Lung (tissue), 12 donors: Measurements from ENCODE around the gene SAG. TPM values are rescaled to one million over a fixed set of nuclear protein-coding genes. Genes with fewer than 3 reads are reported as not detected.

ENCODE experiments used
- ATAC-seq: fragments of 200-7000 bp; cut with Tn5 transposase; one replicate; pipeline ENCODE4 v1.9.1; 2020; ENCODE audit warnings: moderate number of reproducible peaks; ENCODE audit not compliant: insufficient read depth, low FRiP score
- DNase-seq, 3 donors: peaks; one replicate each; pipeline ENCODE4 v3.0.0-alpha.2; 2013 to 2017
- H3K27ac ChIP-seq, 2 donors: one replicate each; pipeline ENCODE4 v1.5.1; 2013; ENCODE audit warnings: mild to moderate bottlenecking in 2 of 2, moderate library complexity in 2 of 2, control low read depth in 1 of 2, inconsistent platforms in 1 of 2, low read depth in 1 of 2, low read length in 1 of 2
- H3K27me3 ChIP-seq, 3 donors: one replicate each; pipeline ENCODE4 v1.5.1; 2013; ENCODE audit warnings: low read length in 2 of 3; ENCODE audit not compliant: control insufficient read depth in 3 of 3, insufficient read depth in 3 of 3
- H3K36me3 ChIP-seq, 4 donors: one replicate each; pipeline ENCODE4 v1.5.1; 2013; ENCODE audit warnings: low read length in 4 of 4, mild to moderate bottlenecking in 1 of 4, moderate library complexity in 1 of 4; ENCODE audit not compliant: control insufficient read depth in 4 of 4, insufficient read depth in 4 of 4
- H3K4me1 ChIP-seq, 5 donors: one replicate each; pipeline ENCODE4 v1.5.1; 2013; ENCODE audit warnings: low read length in 5 of 5, mild to moderate bottlenecking in 2 of 5, moderate library complexity in 1 of 5; ENCODE audit not compliant: control insufficient read depth in 5 of 5, insufficient read depth in 5 of 5
- H3K4me3 ChIP-seq: one replicate; pipeline ENCODE4 v1.5.1; 2013; ENCODE audit warnings: mild to moderate bottlenecking, control low read depth, moderate library complexity
- H3K9ac ChIP-seq, 2 donors: one replicate each; pipeline ENCODE4 v1.5.1; 2013; ENCODE audit warnings: low read length in 2 of 2, control low read depth in 1 of 2; ENCODE audit not compliant: insufficient read depth in 1 of 2
- H3K9me3 ChIP-seq, 4 donors: one replicate each; pipeline ENCODE4 v1.5.1; 2013; ENCODE audit warnings: low read length in 3 of 4, mild to moderate bottlenecking in 1 of 4, moderate library complexity in 1 of 4; ENCODE audit not compliant: control insufficient read depth in 4 of 4, insufficient read depth in 3 of 4
- WGBS, 2 donors: extraction: QIAGEN DNeasy Blood & Tissue Kit; methylation state at CpG; one replicate each; pipeline ENCODE4 v1.1.7; 2013; 5-methylcytosine and 5-hydroxymethylcytosine counted together
- polyA plus RNA-seq, 2 donors: library from polyadenylated mRNA; stranded (reverse); fragments of 200-250 nt; gene quantifications; one replicate each; pipeline ENCODE4 v1.2.1, GENCODE V29; 2013
- total RNA-seq, 2 donors: library from RNA; depleted of rRNA in 1 of 2; stranded (reverse); fragments of >200 nt in 1 of 2; gene quantifications; one replicate each; pipeline ENCODE4 v1.2.1, GENCODE V29; 2014 to 2021
- TF ChIP-seq, protein P1 (sequence below): IDR thresholded peaks from 2 replicates; pipeline ENCODE4 v1.5.1; 2012; ENCODE audit warnings: mild to moderate bottlenecking; ENCODE audit errors: control extremely low read depth, extremely low read depth
- donor health status: control.
- donor health status: control.
- donor health status: Bipolar disorder and iron deficiency.
- donor health status: healthy.
- donor health status: DM: yes; HTN: yes; CAD: no.

Gene SAG
- total and polyA plus RNA-seq, 4 donors, result 0.03 to 0.46 (median 0.22) TPM; not detected in 1

DNA sequence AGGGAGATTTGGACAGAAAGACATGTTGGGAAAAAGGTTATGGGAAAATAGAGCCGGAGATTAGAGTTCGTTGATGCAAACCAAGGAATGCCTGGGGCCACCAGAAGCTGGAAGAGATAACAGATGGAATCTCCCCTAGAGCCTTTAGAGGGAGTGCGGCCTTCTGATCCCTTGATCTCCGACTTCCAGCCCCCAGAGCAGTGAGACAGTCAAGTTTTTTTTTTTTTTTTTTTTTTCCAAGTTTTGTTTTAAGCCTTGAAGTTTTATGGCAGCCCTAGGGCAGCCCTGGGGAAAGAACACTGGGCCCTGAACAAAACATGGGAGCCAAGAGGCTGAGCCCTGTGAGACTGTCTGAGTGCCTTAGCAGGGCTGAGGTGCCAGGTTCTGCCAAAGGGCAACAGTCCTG, 53.2 kb downstream of the SAG start:
- Histone ChIP-seq H3K4me1 (peaks cover 0 to 6% (median 5%) of the 10 kb centered on the region in 5 donors), H3K27me3 (no peaks in the 10 kb centered on the region), H3K4me3 (no peak overlapping the region), H3K9ac (no peak overlapping the region), H3K27ac (no peak overlapping the region), H3K9me3 (peaks cover 0 to 2% (median 0%) of the 10 kb centered on the region in 4 donors), H3K36me3 (peaks cover 0 to 6% (median 2%) of the 10 kb centered on the region in 4 donors)
- ATAC-seq (no peak), DNase-seq (no peak)
- TF ChIP-seq, protein P1, sequence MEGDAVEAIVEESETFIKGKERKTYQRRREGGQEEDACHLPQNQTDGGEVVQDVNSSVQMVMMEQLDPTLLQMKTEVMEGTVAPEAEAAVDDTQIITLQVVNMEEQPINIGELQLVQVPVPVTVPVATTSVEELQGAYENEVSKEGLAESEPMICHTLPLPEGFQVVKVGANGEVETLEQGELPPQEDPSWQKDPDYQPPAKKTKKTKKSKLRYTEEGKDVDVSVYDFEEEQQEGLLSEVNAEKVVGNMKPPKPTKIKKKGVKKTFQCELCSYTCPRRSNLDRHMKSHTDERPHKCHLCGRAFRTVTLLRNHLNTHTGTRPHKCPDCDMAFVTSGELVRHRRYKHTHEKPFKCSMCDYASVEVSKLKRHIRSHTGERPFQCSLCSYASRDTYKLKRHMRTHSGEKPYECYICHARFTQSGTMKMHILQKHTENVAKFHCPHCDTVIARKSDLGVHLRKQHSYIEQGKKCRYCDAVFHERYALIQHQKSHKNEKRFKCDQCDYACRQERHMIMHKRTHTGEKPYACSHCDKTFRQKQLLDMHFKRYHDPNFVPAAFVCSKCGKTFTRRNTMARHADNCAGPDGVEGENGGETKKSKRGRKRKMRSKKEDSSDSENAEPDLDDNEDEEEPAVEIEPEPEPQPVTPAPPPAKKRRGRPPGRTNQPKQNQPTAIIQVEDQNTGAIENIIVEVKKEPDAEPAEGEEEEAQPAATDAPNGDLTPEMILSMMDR, result no peak
- 90 to 95% methylated on average over 4 of the region's 4 CpGs for WGBS, 2 donors

DNA sequence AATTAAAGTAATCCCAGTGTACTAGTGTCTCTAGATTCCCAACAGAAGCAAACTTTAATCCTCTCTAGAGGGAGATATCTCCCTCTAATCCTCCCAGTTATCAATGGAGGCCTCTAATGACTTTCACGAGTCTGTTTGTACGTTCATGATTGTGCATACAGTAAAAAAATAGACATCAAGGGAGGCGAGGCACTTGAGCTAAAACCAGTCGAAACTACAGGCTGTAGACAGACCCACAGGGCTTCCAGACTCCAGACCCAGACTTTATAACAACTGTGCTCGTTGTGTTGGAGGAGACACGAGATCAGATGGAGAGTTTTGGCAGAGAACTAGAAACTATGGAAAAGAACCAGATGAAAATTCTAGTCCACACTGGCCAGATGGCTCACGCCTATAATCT, 53.7 kb downstream of the SAG start:
- no peak for ATAC-seq

DNA sequence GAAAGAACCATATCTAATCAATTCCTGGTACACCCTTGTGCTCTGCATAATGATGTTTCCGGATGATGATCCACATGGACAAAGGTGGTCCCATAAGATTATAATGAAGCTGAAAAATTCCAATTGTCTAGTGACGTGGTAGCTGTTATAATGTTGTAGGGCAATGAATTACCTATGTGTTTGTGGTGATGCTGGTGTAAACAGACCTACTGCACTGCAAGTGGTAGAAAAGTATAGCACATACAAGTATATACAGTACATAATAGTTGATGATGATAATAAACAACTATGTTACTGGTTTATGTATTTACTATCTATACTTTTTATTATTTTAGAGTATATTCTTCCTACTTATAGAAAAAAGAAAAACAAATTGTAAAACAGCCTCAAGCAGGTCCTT, 55.1 kb downstream of the SAG start:
- TF ChIP-seq, protein P1, result no peak
- DNase-seq (no peak), ATAC-seq (no peak)
- Histone ChIP-seq H3K27me3 (no peaks in the 10 kb centered on the region), H3K4me3 (no peak overlapping the region), H3K9ac (no peak overlapping the region), H3K27ac (no peak overlapping the region), H3K9me3 (peaks cover 0 to 2% (median 0%) of the 10 kb centered on the region in 4 donors), H3K36me3 (peaks cover 0 to 6% (median 2%) of the 10 kb centered on the region in 4 donors), H3K4me1 (no peaks in the 10 kb centered on the region)
- 49 to 97% methylated on average over 2 of the region's 2 CpGs for WGBS, 2 donors

More for the DNA sequence above, 53.7 kb downstream of the SAG start:
- no peak for DNase-seq
- Histone ChIP-seq H3K4me1 (peaks cover 0 to 5% (median 4%) of the 10 kb centered on the region in 5 donors), H3K36me3 (peaks cover 0 to 6% (median 2%) of the 10 kb centered on the region in 4 donors), H3K9ac (no peak overlapping the region), H3K27ac (no peak overlapping the region), H3K9me3 (peaks cover 0 to 2% (median 0%) of the 10 kb centered on the region in 4 donors), H3K27me3 (no peaks in the 10 kb centered on the region), H3K4me3 (no peak overlapping the region)
- TF ChIP-seq, protein P1, result no peak
- 83 to 95% methylated on average over 7 of the region's 7 CpGs for WGBS, 2 donors

DNA sequence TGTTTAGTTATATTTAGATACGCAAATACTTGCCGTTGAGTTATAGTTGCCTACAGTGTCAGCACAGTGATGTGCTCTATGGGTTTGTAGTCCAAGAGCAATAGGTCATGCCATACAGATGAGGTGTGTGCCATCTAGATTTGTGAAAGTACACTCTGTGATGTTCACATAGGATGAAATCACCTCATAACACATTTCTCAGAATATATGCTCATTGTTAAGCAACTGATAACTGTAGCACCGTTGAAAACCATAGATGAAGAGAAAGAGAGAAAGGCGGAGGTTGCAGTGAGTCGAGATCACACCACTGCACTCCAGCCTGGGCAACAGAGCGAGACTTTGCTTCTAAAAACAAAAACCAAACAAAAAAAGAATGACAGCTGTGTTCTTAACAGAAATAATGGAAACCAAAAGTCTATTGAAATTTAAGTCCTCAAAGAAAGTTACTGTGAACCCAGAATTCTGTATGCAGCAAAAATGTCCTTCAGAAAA, 56.2 kb downstream of the SAG start:
- no peaks in the 10 kb centered on the region for H3K4me1 ChIP-seq
- no peak for ATAC-seq
- 95 to 97% methylated on average over 6 of the region's 6 CpGs for WGBS, 2 donors
- no peak for DNase-seq
- H3K4me3 ChIP-seq, result no peak overlapping the region
- no peak overlapping the region for H3K9ac ChIP-seq
- H3K27me3 ChIP-seq, result no peaks in the 10 kb centered on the region
- TF ChIP-seq, protein P1, result no peak
- peaks cover 0 to 2% (median 0%) of the 10 kb centered on the region in 4 donors for H3K9me3 ChIP-seq
- no peak overlapping the region for H3K27ac ChIP-seq
- H3K36me3 ChIP-seq, result peaks cover 0 to 6% (median 2%) of the 10 kb centered on the region in 4 donors
